HepG2 (cell line): Measurements from ENCODE around the gene FAM114A1. TPM values are rescaled to one million over a fixed set of nuclear protein-coding genes. Genes with fewer than 3 reads are reported as not detected.

ENCODE experiments used
- ARID4A ChIP-seq: sonication (generic); formaldehyde crosslinking; IDR thresholded peaks from 2 replicates; pipeline ENCODE4 v1.5.0; 2020; ENCODE audit warnings: mild to moderate bottlenecking, missing genetic modification reagents, borderline replicate concordance
- HMGXB3 ChIP-seq: sonication (generic); formaldehyde crosslinking; IDR thresholded peaks from 2 replicates; pipeline ENCODE4 v1.4.0; 2020; ENCODE audit warnings: missing genetic modification reagents, borderline replicate concordance
- PLSCR1 ChIP-seq: sonication (generic); formaldehyde crosslinking; IDR thresholded peaks from 2 replicates; pipeline ENCODE4 v1.5.0; 2020; ENCODE audit warnings: missing genetic modification reagents, mild to moderate bottlenecking, borderline replicate concordance
- SNAPC5 ChIP-seq: sonication (generic); formaldehyde crosslinking; IDR thresholded peaks from 2 replicates; pipeline ENCODE4 v1.8.1; 2023; ENCODE audit warnings: mild to moderate bottlenecking, missing genetic modification reagents, borderline replicate concordance
- SYNCRIP ChIP-seq: fragments of 200-400 bp; formaldehyde crosslinking; IDR thresholded peaks from 2 replicates; pipeline ENCODE4 v1.6.1; 2018; ENCODE audit warnings: mild to moderate bottlenecking, low read depth, low read length; ENCODE audit not compliant: insufficient read depth
- TBX3 ChIP-seq: fragments of 450-650 bp; IDR thresholded peaks from 2 replicates; pipeline ENCODE4 v1.6.1; 2017; ENCODE audit warnings: antibody characterized with exemption, mild to moderate bottlenecking, inconsistent platforms, borderline replicate concordance
- THAP11 ChIP-seq: IDR thresholded peaks from 2 replicates; pipeline ENCODE4 v1.6.1; 2016; ENCODE audit warnings: missing biosample characterization, missing genetic modification reagents
- ZNF142 ChIP-seq: sonication (generic); formaldehyde crosslinking; IDR thresholded peaks from 2 replicates; pipeline ENCODE4 v1.4.0; 2020; ENCODE audit warnings: missing genetic modification reagents
- ZNF3 ChIP-seq: IDR thresholded peaks from 2 replicates; pipeline ENCODE4 v1.7.0; 2017; ENCODE audit warnings: inconsistent platforms
- ZNF552 ChIP-seq: sonication (generic); formaldehyde crosslinking; IDR thresholded peaks from 2 replicates; pipeline ENCODE4 v1.9.0; 2022; ENCODE audit warnings: missing genetic modification reagents, mild to moderate bottlenecking, borderline replicate concordance
- ZNF878 ChIP-seq: sonication (generic); formaldehyde crosslinking; IDR thresholded peaks from 2 replicates; pipeline ENCODE4 v1.8.1; 2023; ENCODE audit warnings: mild to moderate bottlenecking, missing genetic modification reagents, moderate library complexity
- polyA plus RNA-seq, 8 experiments: library from polyadenylated mRNA; depleted of rRNA in 3 of 8; stranded (reverse) in 7 of 8; unstranded in 1 of 8; fragments of >200 nt; fragmentation: Illumina TruSeq in 4 of 8; extraction: Trizol in 4 of 8; gene quantifications; 2 replicates each; pipeline versions ENCODE4 v1.2.1 to v1.2.3, GENCODE V29; 2011 to 2016; ENCODE audit warnings: low read depth in 4 of 8, missing spikeins in 1 of 8, mixed read lengths in 1 of 8; ENCODE audit not compliant: insufficient read depth in 1 of 8
- total RNA-seq, 5 experiments: library from RNA; depleted of rRNA; stranded (reverse); fragments of >200 nt; fragmentation: Illumina TruSeq; extraction: Trizol; gene quantifications; 2 replicates each; pipeline ENCODE4 v1.2.3, GENCODE V29; 2016; ENCODE audit warnings: low read depth in 1 of 5

FAM114A1 gene
- total and polyA plus RNA-seq, 2 of the 13 experiments (the other 11 are each of a cell fraction or from before 2014, with no cell fraction given) = 61.0 to 76.9 TPM

- 0 out of 2 replicates have a peak, but pooled peaks have one; percentile 24 for TF ChIP-seq HMGXB3 (CRISPR knock-in tag)
- no peak; the same call in 1 of the 2 replicates for TF ChIP-seq THAP11 (CRISPR knock-in tag)
- TF ChIP-seq ARID4A (CRISPR knock-in tag) = peak; percentile 38; the same call in 1 of the 2 replicates
- no peak for TF ChIP-seq ZNF3
- no peak for TF ChIP-seq PLSCR1 (CRISPR knock-in tag)
- no peak for TF ChIP-seq SYNCRIP
- TF ChIP-seq TBX3 = no peak
- no peak for TF ChIP-seq ZNF552 (CRISPR knock-in tag)
- no peak for TF ChIP-seq SNAPC5 (CRISPR knock-in tag)
- no peak for TF ChIP-seq ZNF142 (CRISPR knock-in tag)
- no peak for TF ChIP-seq ZNF878 (CRISPR knock-in tag)
These were observed 36.6 kb downstream of the FAM114A1 start (continued) for GRCh38 chr4:38904090-38904666.
